Activated gamma-delta T cell treated with anti-CD3 and anti-CD28 coated beads, Interleukin-2, amount 50 U/mL, for 16 hours (primary cell): ENCODE results near the gene CDK3.
"Not testable (repeated sequence)": the region's sequence is repeated elsewhere in the genome, so short reads cannot be mapped to it uniquely, and the experiment has no call there.

Experiments used
- DNase-seq: peaks from one replicate; pipeline ENCODE4 v3.0.0-alpha.2; 2020; ENCODE audit warnings: low read depth

The CDK3 gene

DNA sequence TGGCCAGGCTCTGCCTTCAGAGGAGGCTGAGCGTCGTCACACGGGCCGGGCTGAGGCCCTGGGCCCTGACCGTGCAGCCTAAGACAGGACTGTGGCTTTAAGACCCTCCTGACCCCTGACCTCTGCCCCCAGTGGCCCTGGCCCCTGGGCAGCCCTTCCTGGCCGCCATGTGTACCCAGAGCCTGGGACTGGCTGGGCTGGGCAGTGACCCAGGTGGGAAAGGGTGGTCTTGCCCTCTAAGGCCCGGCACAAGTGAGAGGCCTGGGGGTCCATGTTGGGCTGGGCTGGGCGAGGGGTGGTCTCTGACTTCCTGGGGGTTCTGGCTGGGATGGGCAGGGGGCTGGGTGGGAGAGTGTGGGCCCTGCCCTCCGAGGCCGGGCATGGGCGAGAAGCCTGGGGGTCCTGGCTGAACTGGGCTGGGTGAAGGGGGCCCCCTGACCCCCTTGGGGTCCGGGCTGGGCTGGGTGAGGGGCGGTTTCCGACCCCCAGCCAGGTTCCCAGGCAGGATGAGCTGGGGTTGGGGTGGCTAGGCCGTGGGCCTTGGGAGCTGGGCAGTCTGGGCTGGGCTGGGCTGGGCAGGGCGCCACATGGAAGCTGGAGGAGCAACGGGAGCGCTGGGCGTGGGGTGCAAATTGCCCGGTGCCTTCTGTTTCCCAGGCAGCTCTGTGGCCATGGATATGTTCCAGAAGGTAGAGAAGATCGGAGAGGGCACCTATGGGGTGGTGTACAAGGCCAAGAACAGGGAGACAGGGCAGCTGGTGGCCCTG, at the start of gene CDK3:
Gene CDK3, plus strand, starts transcription at position 101 of the 767 bp plus-strand sequence. Its CDS starts 571 bp downstream, at position 672.
- DNase-seq, result no peak

GRCh38 chr17:75950855-75951554, 49.6 kb upstream of the CDK3 start:
- no peak for DNase-seq

GRCh38 chr17:75959051-75959838, 41.4 kb upstream of the CDK3 start:
- no peak for DNase-seq

- DNase-seq, result no peak
These were observed 40.7 kb upstream of the CDK3 start for GRCh38 chr17:75959839-75960511.

- DNase-seq, result no peak
These were observed 35.2 kb upstream of the CDK3 start for GRCh38 chr17:75965468-75965867.

GRCh38 chr17:75969044-75969443, 31.6 kb upstream of the CDK3 start:
- not testable (repeated sequence) for DNase-seq

DNA sequence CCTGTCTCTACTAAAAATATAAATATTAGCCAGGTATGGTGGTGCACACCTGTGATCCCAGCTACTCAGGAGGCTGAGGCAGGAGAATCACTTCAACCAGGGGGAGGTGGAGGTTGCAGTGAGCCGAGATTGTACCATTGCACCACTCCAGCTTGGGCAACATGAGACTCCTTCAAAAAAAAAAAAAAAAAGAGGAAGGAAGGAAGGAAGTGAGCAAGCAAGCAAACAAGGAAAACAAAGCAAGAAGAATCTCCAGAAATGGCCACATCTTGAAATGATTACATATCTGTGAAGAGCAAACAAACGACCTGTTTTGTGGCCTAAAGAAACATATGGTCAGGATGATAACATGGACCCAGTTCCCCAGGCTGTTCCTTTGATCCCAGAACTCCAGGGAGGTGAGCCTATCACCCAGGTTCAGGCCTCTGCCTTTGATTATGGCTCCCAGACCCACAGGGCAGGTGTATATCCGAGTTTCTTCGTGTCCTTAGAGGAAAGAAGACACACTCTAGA, 30.6 kb upstream of the CDK3 start:
- DNase-seq, result no peak

- DNase-seq, result no peak
These were observed 30.0 kb upstream of the CDK3 start for GRCh38 chr17:75970626-75971025.

DNA sequence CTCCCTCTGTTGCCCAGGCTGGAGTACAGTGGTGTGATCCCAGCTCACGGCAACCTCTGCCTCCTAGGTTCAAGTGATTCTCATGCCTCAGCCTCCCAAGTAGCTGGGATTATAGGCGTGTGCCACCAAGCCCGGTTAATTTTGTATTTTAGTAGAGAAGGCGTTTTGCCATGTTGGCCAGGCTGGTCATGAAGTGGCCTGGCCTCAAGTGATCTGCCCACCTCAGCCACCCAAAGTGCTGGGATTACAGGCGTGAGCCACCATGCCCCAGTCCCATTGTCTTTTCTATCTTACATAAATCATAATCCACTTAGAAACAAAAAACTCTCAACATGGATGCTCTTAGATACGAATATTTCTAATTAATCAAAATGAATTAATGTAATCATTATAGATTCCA, 25.5 kb upstream of the CDK3 start:
- DNase-seq, result not testable (repeated sequence)

GRCh38 chr17:75975757-75976174, 24.9 kb upstream of the CDK3 start:
- DNase-seq, result no peak

GRCh38 chr17:75976175-75976848, 24.3 kb upstream of the CDK3 start:
- no peak for DNase-seq

DNA sequence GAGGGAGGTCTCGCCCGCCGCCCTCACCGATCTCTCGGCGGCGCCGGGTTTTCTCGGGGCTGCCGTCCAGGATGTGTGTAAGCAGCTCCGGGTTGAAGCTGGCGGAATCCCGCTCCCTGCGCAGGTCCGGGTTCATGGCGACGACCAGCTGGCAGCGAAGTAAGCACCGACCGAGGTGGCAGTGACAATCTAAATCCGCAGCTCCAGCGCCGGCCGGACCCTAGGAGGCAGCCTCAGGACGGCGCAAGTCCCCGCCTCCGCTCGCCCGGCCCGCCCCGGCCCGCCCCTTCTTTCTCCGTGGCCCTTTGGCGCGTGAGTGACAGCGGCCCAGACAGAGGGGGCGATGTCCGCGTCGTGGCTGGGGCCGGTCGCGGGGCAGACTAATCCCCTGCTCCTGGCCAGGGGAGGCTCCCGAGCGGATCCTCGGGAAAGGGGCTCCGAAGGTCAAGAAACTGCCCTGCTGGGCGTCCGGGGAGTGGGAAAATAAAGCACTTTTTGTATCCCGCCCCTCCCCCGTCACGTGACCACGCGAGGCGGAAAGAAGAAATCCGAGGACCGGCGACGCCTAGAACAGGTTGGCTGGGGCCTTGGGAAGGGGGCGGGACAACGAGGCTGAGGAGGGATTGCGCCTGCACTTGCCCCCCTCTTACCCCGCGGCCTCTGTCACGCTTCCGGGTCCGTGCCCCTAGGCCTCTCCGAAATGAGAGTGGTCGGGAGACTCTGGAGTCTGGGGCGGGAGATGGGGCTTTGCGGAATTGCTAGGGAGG, 21.5 kb upstream of the CDK3 start, which contains the start of the genes ACOX1 and TEN1:
Gene ACOX1, minus strand, starts transcription at position 229 of the 767 bp plus-strand sequence. Its CDS starts 93 bp downstream, at position 136.
Gene TEN1, plus strand, starts transcription at position 303 of the 767 bp plus-strand sequence. CDS start 6,953 bp downstream, outside the sequence.
- peak; percentile 95 for DNase-seq

- DNase-seq, result no peak
These were observed 20.9 kb upstream of the CDK3 start for GRCh38 chr17:75979705-75980187.

DNA sequence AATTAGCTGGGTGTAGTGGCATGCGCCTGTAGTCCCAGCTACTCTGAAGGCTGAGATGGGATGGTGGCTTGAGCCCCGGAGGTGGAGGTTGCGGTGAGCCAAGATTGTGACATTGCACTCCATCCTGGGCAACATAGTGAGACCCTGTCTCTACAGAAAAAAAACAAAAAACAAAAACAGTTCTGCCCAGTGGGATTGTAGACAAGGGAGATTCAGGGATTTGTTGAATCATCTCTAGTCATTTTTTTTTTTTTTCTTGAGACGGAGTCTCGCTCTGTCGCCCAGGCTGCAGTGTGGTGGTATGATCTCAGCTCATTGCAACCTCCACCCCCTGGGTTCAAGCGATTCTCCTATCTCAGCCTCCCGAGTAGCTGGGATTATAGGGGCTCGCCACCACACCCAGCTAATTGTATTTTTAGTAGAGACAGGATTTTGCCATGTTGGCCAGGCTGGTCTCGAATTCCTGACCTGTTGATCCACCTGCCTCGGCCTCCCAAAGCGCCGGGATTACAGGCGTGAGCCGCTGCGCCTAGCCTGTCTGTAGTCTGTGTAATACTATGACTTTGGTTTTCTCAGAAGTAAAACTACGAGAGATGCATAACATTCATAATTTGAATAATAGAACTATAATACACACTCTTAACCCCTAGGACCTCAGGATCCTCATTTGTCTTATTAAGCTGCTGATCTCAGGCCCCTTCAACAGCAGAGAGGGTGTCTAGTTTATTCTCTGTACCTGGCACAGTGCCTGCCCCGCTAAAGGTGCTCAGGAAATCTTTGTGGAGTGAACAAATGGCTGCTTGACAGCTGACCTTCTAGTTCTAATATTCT, 20.3 kb upstream of the CDK3 start:
- DNase-seq, result no peak

DNA sequence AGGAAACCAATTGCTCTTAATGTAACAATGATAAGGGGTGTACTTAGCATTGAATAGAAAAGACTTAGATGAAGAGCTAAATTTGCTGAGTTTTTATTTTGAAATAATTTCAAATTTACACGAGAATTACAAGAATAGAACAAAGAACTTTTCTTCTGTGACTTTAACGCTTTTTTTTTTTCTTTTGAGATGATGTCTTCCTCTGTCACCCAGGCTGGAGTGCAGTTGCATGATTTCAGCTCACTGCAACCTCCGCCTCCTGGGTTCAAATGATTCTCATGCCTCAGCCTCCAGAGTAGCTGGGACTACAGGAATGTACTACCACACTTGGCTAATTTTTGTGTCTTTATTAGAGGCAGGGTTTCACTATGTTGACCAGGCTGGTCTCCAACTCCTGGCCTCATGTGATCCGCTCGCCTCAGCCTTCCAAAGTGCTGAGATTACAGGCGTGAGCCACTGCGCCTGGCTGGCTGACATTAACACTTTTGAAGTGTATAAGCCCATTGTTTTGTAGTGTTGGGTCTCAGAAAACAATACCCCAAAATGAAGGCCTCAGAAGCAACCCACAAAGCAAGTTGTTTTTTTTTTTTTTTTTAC, 19.5 kb upstream of the CDK3 start:
- no peak for DNase-seq

DNA sequence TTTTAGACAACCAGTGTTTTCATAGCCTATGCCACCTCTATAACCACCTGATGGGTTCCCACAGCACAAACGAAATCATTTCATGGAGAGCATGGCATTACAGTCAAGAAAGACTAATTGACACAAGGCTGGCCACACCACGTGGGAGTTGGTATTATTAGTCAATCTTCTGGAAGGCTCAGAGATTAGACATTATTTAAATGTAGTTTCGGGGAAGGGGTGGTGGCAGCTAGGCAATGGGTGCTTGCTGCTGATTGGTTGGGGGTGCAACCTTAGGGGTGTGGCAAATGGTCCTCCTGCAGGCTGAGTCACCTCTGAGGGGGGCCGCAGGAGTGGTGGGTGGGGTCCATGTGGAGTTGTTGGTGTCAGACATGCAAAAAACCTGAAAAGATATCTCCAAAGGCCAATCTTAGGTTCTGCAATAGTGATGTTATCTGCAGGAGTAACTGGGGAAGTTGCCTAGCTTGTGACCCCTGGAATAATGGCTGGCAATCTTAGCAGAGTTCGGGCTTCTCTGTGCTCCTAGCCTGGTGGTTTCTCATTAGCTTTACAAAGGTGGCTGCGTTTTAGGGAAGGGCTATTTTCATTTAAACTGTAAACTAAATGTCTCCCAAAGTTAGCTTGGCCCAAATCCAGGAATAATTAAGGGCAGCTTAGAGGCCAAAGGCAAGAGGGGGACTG, 17.0 kb upstream of the CDK3 start:
- no peak for DNase-seq

DNA sequence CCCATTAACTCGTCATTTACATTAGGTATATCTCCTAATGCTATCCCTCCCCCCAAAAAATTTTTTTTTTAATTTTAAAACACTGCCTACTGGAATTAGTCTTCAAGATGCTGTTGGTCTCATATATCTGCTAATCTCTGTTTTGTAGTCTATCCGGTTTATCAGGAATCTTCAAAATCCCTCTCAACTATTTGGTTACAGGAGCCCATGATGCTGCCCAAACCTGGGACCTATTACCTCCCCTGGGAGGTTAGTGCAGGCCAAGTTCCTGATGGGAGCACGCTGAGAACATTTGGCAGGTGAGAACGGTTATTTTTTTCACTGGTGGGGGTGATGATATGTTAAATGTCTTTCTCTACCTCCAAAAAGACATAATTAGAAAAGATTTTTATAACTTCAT, 14.7 kb upstream of the CDK3 start:
- no peak for DNase-seq

- DNase-seq, result no peak
These were observed 13.6 kb upstream of the CDK3 start for GRCh38 chr17:75987041-75987440.
